ENCODE results near the gene DVL2.

DNA sequence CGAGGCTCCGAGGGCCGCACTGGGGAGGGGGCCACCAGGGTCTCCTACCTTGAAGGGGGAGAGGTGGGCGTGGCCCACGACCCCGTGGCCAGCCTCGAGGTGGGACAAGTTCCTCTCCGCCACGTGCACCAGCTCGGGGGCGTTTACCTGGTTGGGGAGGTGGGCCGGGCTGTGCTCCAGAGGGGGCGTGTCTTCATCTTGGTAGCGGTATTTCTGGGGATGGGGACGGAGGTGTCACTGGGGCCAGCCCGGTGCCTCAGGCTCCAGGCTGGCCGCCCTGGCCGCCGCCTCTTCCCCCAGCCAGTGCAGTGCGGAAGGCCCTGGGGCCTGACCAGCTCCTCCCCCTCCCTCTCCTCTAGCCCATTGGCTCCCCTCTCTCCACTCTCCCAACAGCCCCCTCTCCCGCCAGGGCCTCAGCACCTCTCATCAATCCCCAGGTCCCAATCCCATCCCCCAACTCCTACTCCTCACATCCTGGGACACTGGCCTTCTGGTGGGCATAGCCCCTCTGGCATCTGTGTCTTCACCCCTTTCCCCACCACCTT, 26.2 kb downstream of the DVL2 start:
- TF ChIP-seq, protein P1, sequence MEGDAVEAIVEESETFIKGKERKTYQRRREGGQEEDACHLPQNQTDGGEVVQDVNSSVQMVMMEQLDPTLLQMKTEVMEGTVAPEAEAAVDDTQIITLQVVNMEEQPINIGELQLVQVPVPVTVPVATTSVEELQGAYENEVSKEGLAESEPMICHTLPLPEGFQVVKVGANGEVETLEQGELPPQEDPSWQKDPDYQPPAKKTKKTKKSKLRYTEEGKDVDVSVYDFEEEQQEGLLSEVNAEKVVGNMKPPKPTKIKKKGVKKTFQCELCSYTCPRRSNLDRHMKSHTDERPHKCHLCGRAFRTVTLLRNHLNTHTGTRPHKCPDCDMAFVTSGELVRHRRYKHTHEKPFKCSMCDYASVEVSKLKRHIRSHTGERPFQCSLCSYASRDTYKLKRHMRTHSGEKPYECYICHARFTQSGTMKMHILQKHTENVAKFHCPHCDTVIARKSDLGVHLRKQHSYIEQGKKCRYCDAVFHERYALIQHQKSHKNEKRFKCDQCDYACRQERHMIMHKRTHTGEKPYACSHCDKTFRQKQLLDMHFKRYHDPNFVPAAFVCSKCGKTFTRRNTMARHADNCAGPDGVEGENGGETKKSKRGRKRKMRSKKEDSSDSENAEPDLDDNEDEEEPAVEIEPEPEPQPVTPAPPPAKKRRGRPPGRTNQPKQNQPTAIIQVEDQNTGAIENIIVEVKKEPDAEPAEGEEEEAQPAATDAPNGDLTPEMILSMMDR (conservative IDR thresholded peaks at IDR 0.05; ENCODE audit: low read depth, low read length) = no peak
- TF ChIP-seq EZH2phosphoT487 (IDR thresholded peaks at IDR 0.05; ENCODE audit: borderline replicate concordance, low read length) = no peak

Data from PC-3 (cell line).